KOPT-K1 (cell line): Measurements from ENCODE around the gene MKI67.

Experiments used
- H3K27ac ChIP-seq: fragments of 200-600 bp; sonication (generic); 2 replicates; pipeline ENCODE4 v1.5.1; 2016; ENCODE audit warnings: antibody characterized with exemption, mild to moderate bottlenecking, low read depth, low read length; ENCODE audit not compliant: poor library complexity, severe bottlenecking
- H3K36me3 ChIP-seq: fragments of 200-600 bp; sonication (generic); 2 replicates; pipeline ENCODE4 v1.5.1; 2017; ENCODE audit warnings: antibody characterized with exemption, mild to moderate bottlenecking, low read length, moderate library complexity; ENCODE audit not compliant: insufficient read depth
- H3K9me3 ChIP-seq: fragments of 200-600 bp; sonication (generic); 2 replicates; pipeline ENCODE4 v1.5.1; 2017; ENCODE audit warnings: antibody characterized with exemption, low read length, mild to moderate bottlenecking; ENCODE audit not compliant: insufficient read depth, poor library complexity, severe bottlenecking

MKI67 gene

GRCh38 chr10:128125416-128125943 lies 743 bp downstream of the MKI67 start:
- peak overlapping the region; percentile 99 for H3K27ac ChIP-seq
- no peaks in the 10 kb centered on the region for H3K9me3 ChIP-seq
- peaks cover 46% of the 10 kb centered on the region for H3K36me3 ChIP-seq

GRCh38 chr10:128124813-128125403 lies 1.3 kb downstream of the MKI67 start:
- peaks cover 52% of the 10 kb centered on the region for H3K36me3 ChIP-seq
- H3K9me3 ChIP-seq: no peaks in the 10 kb centered on the region
- peak overlapping the region; percentile 99 for H3K27ac ChIP-seq

DNA sequence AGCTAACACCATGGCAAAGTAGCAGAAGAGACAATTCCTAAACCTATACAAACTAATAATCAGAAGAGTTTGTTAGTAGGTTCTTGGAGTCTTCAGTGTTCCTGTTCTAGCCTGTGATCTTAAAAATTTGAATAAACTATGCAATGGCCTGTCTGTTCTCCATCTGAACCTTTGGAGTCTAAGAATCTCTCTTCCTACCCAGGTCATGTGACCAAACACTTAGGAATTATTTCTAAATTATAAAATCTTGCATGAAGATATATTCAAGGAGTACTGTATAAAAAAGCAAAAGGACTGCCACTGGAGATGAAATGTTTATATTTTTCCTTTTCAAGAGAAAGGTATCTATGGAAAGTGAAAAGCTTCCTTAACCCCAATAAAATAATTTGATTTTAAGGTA lies 2.4 kb downstream of the MKI67 start:
- H3K27ac ChIP-seq: peak overlapping the region; percentile 99
- H3K36me3 ChIP-seq: peaks cover 62% of the 10 kb centered on the region
- H3K9me3 ChIP-seq: no peaks in the 10 kb centered on the region

DNA sequence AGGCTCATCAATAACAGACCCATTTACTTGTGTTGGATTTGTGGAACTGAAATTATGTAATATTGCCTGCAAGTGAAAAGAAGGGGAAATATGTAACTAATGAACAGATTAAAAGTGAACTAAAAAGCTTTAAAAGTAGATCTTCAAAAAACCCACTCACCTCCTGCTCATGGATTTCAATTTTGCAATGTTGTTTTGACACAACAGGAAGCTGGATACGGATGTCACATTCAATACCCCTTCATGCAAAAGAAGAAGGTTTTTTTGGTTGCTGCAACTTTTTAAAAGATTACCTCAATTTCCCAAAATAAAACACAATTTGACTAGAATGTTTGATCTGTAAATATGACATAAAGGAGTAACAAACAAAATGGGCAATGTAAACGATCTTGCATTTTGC lies 3.3 kb downstream of the MKI67 start:
- H3K27ac ChIP-seq: no peak overlapping the region
- no peaks in the 10 kb centered on the region for H3K9me3 ChIP-seq
- H3K36me3 ChIP-seq: peaks cover 72% of the 10 kb centered on the region

DNA sequence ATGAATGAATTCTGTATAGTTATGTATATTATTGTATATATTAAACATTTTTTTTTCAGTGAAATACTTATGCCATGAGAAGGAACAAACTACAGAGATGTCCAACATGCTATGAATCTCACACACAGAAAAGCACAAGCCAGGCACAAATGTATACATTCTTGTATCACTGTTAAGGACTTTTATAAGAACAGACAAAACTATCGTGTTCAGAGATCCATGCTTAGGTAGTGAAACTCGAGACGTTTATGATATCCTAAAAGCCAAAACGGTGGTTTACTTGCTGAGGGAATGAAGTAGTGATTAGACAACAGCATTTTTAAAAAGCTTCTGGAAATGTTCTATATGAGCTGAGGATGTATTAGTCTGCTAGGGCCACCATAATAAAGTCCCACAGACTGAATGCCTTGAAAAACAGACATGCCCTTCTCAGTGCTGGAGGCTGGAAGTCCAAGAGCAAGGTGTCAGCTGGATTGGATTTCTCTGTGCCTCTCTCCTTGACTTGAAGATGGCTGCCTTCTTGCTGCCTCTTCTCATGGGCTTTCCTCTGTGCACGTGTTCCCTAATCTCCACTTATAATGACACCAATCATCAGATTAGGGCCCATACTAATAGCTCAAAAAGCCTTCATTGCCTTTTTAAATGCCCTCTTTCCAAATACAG lies 4.3 kb downstream of the MKI67 start:
- no peaks in the 10 kb centered on the region for H3K9me3 ChIP-seq
- H3K27ac ChIP-seq: no peak overlapping the region
- peaks cover 82% of the 10 kb centered on the region for H3K36me3 ChIP-seq

GRCh38 chr10:128116851-128117615 lies 9.2 kb downstream of the MKI67 start:
- H3K9me3 ChIP-seq: no peaks in the 10 kb centered on the region
- H3K36me3 ChIP-seq: peaks cover 97% of the 10 kb centered on the region
- no peak overlapping the region for H3K27ac ChIP-seq

GRCh38 chr10:128116187-128116586 lies 10.0 kb downstream of the MKI67 start:
- no peaks in the 10 kb centered on the region for H3K9me3 ChIP-seq
- no peak overlapping the region for H3K27ac ChIP-seq
- peaks cover 100% of the 10 kb centered on the region for H3K36me3 ChIP-seq

DNA sequence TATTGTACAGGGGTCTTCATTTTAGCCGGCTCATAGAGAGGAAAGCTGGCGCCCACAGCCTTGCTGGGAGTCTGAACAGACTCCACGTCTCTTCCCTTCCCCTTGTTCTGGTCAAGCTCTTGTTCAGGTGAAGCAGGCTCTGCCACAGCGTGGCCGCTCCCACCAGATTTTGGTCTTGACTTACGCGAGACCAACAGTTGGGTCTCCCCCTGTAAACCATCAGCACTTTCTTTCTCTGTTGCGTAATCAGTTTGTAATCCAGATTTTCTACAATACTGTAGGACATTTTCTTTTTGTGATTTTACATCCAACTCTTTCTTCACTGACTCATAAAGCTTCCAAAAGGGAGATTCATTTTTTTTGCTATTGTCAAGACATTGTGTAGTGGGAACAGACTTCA lies 10.9 kb downstream of the MKI67 start:
- no peak overlapping the region for H3K27ac ChIP-seq
- H3K9me3 ChIP-seq: no peaks in the 10 kb centered on the region
- H3K36me3 ChIP-seq: peaks cover 100% of the 10 kb centered on the region

- no peaks in the 10 kb centered on the region for H3K9me3 ChIP-seq
- no peak overlapping the region for H3K27ac ChIP-seq
- peaks cover 100% of the 10 kb centered on the region for H3K36me3 ChIP-seq
Measured at GRCh38 chr10:128114901-128115300, 11.3 kb downstream of the MKI67 start.

DNA sequence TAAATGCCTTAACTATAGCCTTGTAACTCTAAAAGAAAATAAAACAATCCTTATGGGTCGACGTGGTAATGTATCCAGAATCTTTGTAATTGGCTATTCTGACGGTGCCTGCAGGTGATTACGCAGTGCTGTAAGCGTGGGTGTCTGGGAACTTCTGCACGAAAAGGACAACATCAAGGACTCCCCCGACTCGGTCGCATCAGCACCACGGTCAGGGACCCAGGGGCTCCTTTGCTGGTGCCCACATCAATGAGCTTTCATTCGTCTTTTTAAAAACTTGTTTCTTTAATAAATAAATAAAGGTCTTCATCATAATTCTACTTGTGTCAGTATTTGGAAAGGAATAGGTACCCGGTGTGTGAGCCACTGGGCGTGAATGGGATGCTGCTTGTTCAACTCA lies 13.2 kb downstream of the MKI67 start:
- Histone ChIP-seq H3K36me3 (peaks cover 100% of the 10 kb centered on the region), H3K9me3 (no peaks in the 10 kb centered on the region), H3K27ac (no peak overlapping the region)

DNA sequence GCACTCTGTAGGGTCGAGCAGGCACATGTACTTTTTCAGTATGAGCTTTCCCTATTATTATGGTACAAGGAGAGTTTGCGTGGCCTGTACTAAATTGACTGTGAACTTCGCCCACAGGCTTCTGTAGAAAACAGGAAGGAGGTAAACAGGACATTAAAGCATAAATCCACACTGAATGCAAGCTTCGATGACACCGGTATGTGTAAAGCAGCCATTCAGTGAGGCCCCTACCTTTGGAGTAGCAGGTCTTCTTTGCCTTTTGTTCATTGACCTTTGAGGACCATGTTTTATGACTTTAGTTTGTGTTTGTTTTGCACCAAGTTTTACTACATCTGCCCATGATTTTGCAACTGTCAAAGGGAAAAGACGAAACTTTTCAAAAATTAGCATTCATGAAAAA lies 14.5 kb downstream of the MKI67 start:
- H3K9me3 ChIP-seq: no peaks in the 10 kb centered on the region
- H3K36me3 ChIP-seq: peaks cover 100% of the 10 kb centered on the region
- no peak overlapping the region for H3K27ac ChIP-seq

DNA sequence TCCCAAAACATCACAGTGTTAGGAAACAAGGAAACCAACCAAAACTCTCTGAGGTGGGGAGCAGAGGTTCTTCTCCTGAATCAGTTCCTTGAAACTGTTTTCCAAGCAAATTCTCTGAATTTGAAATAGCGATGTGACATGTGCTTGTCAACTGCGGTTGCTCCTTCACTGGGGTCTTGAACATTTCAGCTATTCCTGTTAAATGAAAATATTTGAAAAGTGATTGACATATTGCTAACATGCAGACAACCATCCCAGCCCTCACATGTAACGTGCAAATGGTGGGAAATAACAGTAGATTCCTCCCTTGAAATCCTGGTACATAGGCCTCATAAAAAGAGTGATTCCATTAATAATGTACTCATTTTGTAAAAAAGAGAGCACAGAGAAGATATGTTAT lies 15.9 kb downstream of the MKI67 start:
- H3K9me3 ChIP-seq: no peaks in the 10 kb centered on the region
- H3K36me3 ChIP-seq: peaks cover 100% of the 10 kb centered on the region
- no peak overlapping the region for H3K27ac ChIP-seq

DNA sequence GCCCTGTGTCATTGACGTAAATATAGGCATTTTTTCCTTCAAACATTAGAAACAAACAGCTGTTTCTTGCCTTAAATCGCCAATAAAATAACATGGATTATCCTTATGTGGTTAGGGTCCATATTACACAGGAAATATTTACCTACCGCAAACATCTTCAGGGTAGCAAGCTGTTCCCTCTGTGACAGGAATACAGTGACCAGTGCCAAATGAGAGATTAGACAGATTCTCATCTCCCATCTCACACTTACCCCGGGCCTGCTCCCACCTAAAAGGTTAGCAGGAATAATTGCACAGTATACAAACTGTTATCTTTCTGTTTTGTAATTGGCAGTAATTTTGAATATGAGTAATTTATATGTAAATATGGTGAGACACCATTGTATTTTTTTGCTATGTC lies 16.5 kb downstream of the MKI67 start:
- peaks cover 100% of the 10 kb centered on the region for H3K36me3 ChIP-seq
- no peak overlapping the region for H3K27ac ChIP-seq
- H3K9me3 ChIP-seq: no peaks in the 10 kb centered on the region

DNA sequence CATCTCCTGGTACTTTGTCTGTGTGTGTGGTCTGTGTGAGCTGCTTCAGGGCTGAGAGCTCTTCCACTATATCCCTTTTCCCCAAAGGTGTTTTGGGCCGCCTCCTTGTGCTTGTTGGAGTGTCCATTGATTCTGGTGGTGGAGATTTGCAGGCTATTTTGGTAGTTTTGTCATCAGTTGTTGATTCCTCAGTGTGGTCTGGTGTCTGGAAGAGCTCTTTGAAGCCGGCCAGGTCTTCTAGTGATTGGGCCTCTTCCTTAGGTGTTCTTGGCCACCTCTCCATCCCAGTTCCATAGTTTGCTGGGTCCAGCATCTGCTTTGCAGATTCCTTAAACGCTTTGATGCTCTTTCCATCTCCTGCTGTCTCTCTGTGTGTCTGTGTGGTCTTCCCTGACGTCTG lies 20.8 kb downstream of the MKI67 start:
- H3K9me3 ChIP-seq: no peaks in the 10 kb centered on the region
- no peak overlapping the region for H3K27ac ChIP-seq
- peaks cover 100% of the 10 kb centered on the region for H3K36me3 ChIP-seq

- H3K36me3 ChIP-seq: peaks cover 100% of the 10 kb centered on the region
- peak overlapping the region; percentile 40 for H3K27ac ChIP-seq
- H3K9me3 ChIP-seq: no peaks in the 10 kb centered on the region
Measured at GRCh38 chr10:128103229-128103714, 23.0 kb downstream of the MKI67 start.
